SK-N-SH treated with all-trans-retinoic acid at 6 μM for 48 hours (cell line): Measurements from ENCODE around the gene DRD2.

Experiments used
- ATAC-seq: fragments of 200-7000 bp; cut with Tn5 transposase; 3 replicates; pipeline ENCODE4 v1.9.1; 2020; ENCODE audit warnings: mild to moderate bottlenecking, moderate library complexity
- ARNTL ChIP-seq: fragments of 450-650 bp; formaldehyde crosslinking; IDR thresholded peaks from 2 replicates; pipeline ENCODE4 v1.5.0; 2020; ENCODE audit warnings: low read depth, mild to moderate bottlenecking, moderate library complexity, borderline replicate concordance
- BACH2 ChIP-seq: fragments of 250-450 bp; sonication (Bioruptor Pico); IDR thresholded peaks from 2 replicates; pipeline ENCODE4 v1.9.0; 2021; ENCODE audit warnings: mild to moderate bottlenecking, borderline replicate concordance
- CREB5 ChIP-seq: fragments of 250-450 bp; sonication (Bioruptor Pico); IDR thresholded peaks from 2 replicates; pipeline ENCODE4 v1.5.1; 2020; ENCODE audit warnings: low read depth, mild to moderate bottlenecking, moderate library complexity
- CSDC2 ChIP-seq: fragments of 250-450 bp; sonication (Bioruptor Pico); IDR thresholded peaks from 2 replicates; pipeline ENCODE4 v1.5.0; 2020; ENCODE audit warnings: mild to moderate bottlenecking, moderate library complexity
- ESRRG ChIP-seq: fragments of 250-450 bp; sonication (Bioruptor Pico); IDR thresholded peaks from 2 replicates; pipeline ENCODE4 v1.6.1; 2021; ENCODE audit warnings: mild to moderate bottlenecking
- GLIS3 ChIP-seq: fragments of 250-450 bp; sonication (Bioruptor Pico); IDR thresholded peaks from 2 replicates; pipeline ENCODE4 v1.5.0; 2020; ENCODE audit warnings: mild to moderate bottlenecking, moderate library complexity
- ISL1 ChIP-seq: fragments of 250-450 bp; sonication (Bioruptor Pico); IDR thresholded peaks from 2 replicates; pipeline ENCODE4 v2.1.2; 2022; ENCODE audit warnings: mild to moderate bottlenecking, moderate library complexity
- OSR1 ChIP-seq: fragments of 250-450 bp; sonication (Bioruptor Pico); IDR thresholded peaks from 2 replicates; pipeline ENCODE4 v1.8.0; 2022; ENCODE audit warnings: moderate library complexity, mild to moderate bottlenecking, inconsistent platforms
- PATZ1 ChIP-seq: fragments of 250-450 bp; sonication (Bioruptor Pico); IDR thresholded peaks from 2 replicates; pipeline ENCODE4 v1.8.0; 2020; ENCODE audit warnings: mild to moderate bottlenecking, moderate library complexity, borderline replicate concordance
- POU6F1 ChIP-seq: fragments of 250-450 bp; sonication (Bioruptor Pico); IDR thresholded peaks from 2 replicates; pipeline ENCODE4 v1.8.0; 2021; ENCODE audit warnings: low read depth, mild to moderate bottlenecking, moderate library complexity, borderline replicate concordance
- PPARA ChIP-seq: fragments of 250-450 bp; sonication (Bioruptor Pico); IDR thresholded peaks from 2 replicates; pipeline ENCODE4 v1.5.0; 2020; ENCODE audit warnings: mild to moderate bottlenecking, borderline replicate concordance
- RARB ChIP-seq: fragments of 250-450 bp; sonication (Bioruptor Pico); IDR thresholded peaks from 2 replicates; pipeline ENCODE4 v1.8.0; 2021; ENCODE audit warnings: mild to moderate bottlenecking, moderate library complexity
- SNAI2 ChIP-seq: fragments of 250-450 bp; sonication (Bioruptor Pico); IDR thresholded peaks from 2 replicates; pipeline ENCODE4 v1.5.0; 2020; ENCODE audit warnings: mild to moderate bottlenecking, moderate library complexity
- TCF4 ChIP-seq: fragments of 250-450 bp; sonication (Bioruptor Pico); IDR thresholded peaks from 2 replicates; pipeline ENCODE4 v1.8.0; 2021; ENCODE audit warnings: mild to moderate bottlenecking, moderate library complexity, borderline replicate concordance
- TOX ChIP-seq: fragments of 250-450 bp; sonication (Bioruptor Pico); IDR thresholded peaks from 2 replicates; pipeline ENCODE4 v1.8.0; 2021; ENCODE audit warnings: mild to moderate bottlenecking, moderate library complexity, borderline replicate concordance
- TSHZ2 ChIP-seq: fragments of 250-450 bp; sonication (Bioruptor Pico); IDR thresholded peaks from 2 replicates; pipeline ENCODE4 v1.5.0; 2020; ENCODE audit warnings: mild to moderate bottlenecking, moderate library complexity
- ZC3H10 ChIP-seq: fragments of 250-450 bp; sonication (Bioruptor Pico); IDR thresholded peaks from 2 replicates; pipeline ENCODE4 v1.5.1; 2021; ENCODE audit warnings: mild to moderate bottlenecking, moderate library complexity
- ZFP3 ChIP-seq: fragments of 250-450 bp; sonication (Bioruptor Pico); IDR thresholded peaks from 2 replicates; pipeline ENCODE4 v1.5.0; 2020; ENCODE audit warnings: mild to moderate bottlenecking, moderate library complexity
- ZFP30 ChIP-seq: fragments of 450-650 bp; formaldehyde crosslinking; IDR thresholded peaks from 2 replicates; pipeline ENCODE4 v1.5.0; 2022; ENCODE audit warnings: mild to moderate bottlenecking, moderate library complexity
- ZNF565 ChIP-seq: fragments of 450-650 bp; formaldehyde crosslinking; conservative IDR thresholded peaks from 2 replicates; pipeline ENCODE4 v1.5.0; 2020; ENCODE audit warnings: low read depth, mild to moderate bottlenecking, moderate library complexity
- ZNF8 ChIP-seq: fragments of 450-650 bp; formaldehyde crosslinking; IDR thresholded peaks from 2 replicates; pipeline ENCODE4 v1.5.0; 2020; ENCODE audit warnings: mild to moderate bottlenecking, moderate library complexity
- TF ChIP-seq, protein P1 (sequence below): fragments of 250-450 bp; sonication (Bioruptor Pico); IDR thresholded peaks from 2 replicates; pipeline ENCODE4 v1.5.1; 2021; ENCODE audit warnings: mild to moderate bottlenecking, moderate library complexity

The DRD2 gene

GRCh38 chr11:113457784-113458183 lies 17.4 kb downstream of the DRD2 start:
- ATAC-seq = no peak
- TF ChIP-seq ZNF8 (CRISPR knock-in tag) (no peak), PATZ1 (CRISPR knock-in tag) (no peak), TSHZ2 (CRISPR knock-in tag) (no peak), ESRRG (CRISPR knock-in tag) (no peak), POU6F1 (CRISPR knock-in tag) (no peak), TCF4 (CRISPR knock-in tag) (no peak), ZNF565 (CRISPR knock-in tag) (no peak)
- TF ChIP-seq, all 23 proteins: peak for 0

DNA sequence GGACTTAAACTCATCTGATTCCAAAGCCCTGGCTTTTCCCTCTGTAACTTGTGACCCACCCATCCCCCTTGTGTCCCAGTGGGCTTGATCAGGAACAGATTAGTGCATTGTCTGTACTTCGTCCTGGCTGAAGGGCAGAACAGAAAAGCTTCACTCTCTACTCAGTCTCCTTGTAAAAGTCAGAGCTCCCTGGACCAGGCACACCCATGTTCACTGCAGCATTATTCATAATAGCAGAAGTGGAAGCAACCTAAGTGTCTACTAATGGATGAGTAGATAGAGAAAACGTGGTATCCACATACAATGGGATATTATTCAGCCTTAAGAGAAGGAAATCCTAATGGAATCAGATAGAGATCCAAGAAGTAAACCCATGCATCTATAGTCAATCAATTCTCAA lies 20.7 kb downstream of the DRD2 start:
- no peak for ATAC-seq

DNA sequence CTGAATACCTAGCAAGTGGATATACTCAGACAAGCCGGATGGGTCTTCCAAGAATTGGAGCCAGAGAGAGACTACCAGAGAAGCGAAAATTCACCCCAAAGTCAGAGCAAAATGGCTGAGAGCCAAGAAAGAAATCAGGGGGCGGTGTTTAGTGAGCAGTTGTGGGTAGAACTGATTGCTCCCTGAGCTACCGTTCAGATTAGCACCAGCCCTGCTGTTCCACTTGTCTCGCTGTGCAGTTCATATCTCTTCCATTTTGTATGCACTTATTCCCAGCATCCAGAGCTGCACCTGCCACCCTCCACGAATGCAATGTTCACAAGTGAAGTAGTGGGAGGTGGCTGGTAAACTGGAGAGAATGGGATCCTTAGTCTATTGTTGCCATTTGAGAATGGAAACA lies 25.5 kb downstream of the DRD2 start:
- ATAC-seq = no peak
- TF ChIP-seq OSR1 = no peak
- no peak for TF ChIP-seq ZFP3 (CRISPR knock-in tag)
- TF ChIP-seq, protein P1, sequence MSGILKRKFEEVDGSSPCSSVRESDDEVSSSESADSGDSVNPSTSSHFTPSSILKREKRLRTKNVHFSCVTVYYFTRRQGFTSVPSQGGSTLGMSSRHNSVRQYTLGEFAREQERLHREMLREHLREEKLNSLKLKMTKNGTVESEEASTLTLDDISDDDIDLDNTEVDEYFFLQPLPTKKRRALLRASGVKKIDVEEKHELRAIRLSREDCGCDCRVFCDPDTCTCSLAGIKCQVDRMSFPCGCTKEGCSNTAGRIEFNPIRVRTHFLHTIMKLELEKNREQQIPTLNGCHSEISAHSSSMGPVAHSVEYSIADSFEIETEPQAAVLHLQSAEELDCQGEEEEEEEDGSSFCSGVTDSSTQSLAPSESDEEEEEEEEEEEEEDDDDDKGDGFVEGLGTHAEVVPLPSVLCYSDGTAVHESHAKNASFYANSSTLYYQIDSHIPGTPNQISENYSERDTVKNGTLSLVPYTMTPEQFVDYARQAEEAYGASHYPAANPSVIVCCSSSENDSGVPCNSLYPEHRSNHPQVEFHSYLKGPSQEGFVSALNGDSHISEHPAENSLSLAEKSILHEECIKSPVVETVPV = no peak
- no peak for TF ChIP-seq ISL1 (CRISPR knock-in tag)
- TF ChIP-seq ZC3H10 (CRISPR knock-in tag) = no peak
- no peak for TF ChIP-seq POU6F1 (CRISPR knock-in tag)
- no peak for TF ChIP-seq ZNF8 (CRISPR knock-in tag)
- TF ChIP-seq TOX = no peak
- TF ChIP-seq ZFP30 (CRISPR knock-in tag) = no peak
- TF ChIP-seq GLIS3 (CRISPR knock-in tag) = no peak
- no peak for TF ChIP-seq RARB
- no peak for TF ChIP-seq PATZ1 (CRISPR knock-in tag)
- no peak for TF ChIP-seq ESRRG (CRISPR knock-in tag)
- no peak for TF ChIP-seq ARNTL
- TF ChIP-seq SNAI2 (CRISPR knock-in tag) = no peak
- no peak for TF ChIP-seq PPARA (CRISPR knock-in tag)
- TF ChIP-seq CREB5 (CRISPR knock-in tag) = no peak
- TF ChIP-seq CSDC2 (CRISPR knock-in tag) = no peak
- TF ChIP-seq BACH2 (CRISPR knock-in tag) = no peak
- TF ChIP-seq TCF4 (CRISPR knock-in tag) = no peak

More for the DNA sequence above, 20.7 kb downstream of the DRD2 start:
- no peak for TF ChIP-seq BACH2 (CRISPR knock-in tag)
- TF ChIP-seq TOX = no peak
